ENCODE results near the gene WTAP. TPM values are rescaled to one million over a fixed set of nuclear protein-coding genes. Genes with fewer than 3 reads are reported as not detected.

Gene WTAP
- total and polyA plus RNA-seq, 2 of the 8 experiments (the other 6 are each of a cell fraction or from before 2014, with no cell fraction given): 32.6 to 120 TPM

GRCh38 chr6:159778542-159779103 is 51.3 kb downstream of the WTAP start:
- Histone ChIP-seq H3K79me2 (ENCODE audit: control insufficient read depth in 1 of 2, insufficient read depth in 2 of 2, low read length in 2 of 2) (peaks cover 0 to 5% of the 10 kb centered on the region in 2 experiments; a peak in 3 of 4 replicates), H3K4me2 (ENCODE audit: insufficient read depth in 1 of 2, low read depth in 2 of 2, low read length in 2 of 2) (no peak overlapping the region), H2BK5ac (ENCODE audit: low read depth, low read length) (no peak overlapping the region), H3K79me1 (ENCODE audit: low read depth, low read length) (0 out of 2 replicates have a peak, but pooled peaks cover 2% of the 10 kb centered on the region), H2BK12ac (ENCODE audit: low read depth, low read length) (no peak overlapping the region), H3K36me3 (ENCODE audit: control insufficient read depth in 2 of 4, insufficient read depth in 4 of 4, low read length in 3 of 4) (peaks cover 43 to 97% (median 83%) of the 10 kb centered on the region in 4 experiments), H3K23ac (ENCODE audit: insufficient read length) (no peak overlapping the region), H3K4ac (replicated peaks; ENCODE audit: insufficient read length, low read depth, low read length) (no peak overlapping the region), H2AK5ac (ENCODE audit: low read depth, low read length) (no peak overlapping the region), H2BK15ac (ENCODE audit: low read length) (no peak overlapping the region), H3K9me3 (ENCODE audit: insufficient read depth in 2 of 2, low read depth in 1 of 2, low read length in 1 of 2) (no peaks in the 10 kb centered on the region), H3K27me3 (replicated peaks in 1 of 4; ENCODE audit: control insufficient read depth in 3 of 4, extremely low read depth in 1 of 4, insufficient read depth in 3 of 4, low read length in 3 of 4) (peaks cover 0 to 1% (median 0%) of the 10 kb centered on the region in 4 experiments; a peak in 1 of 7 replicates), H3K56ac (replicated peaks; ENCODE audit: insufficient read length, low read depth, low read length) (no peak overlapping the region), H3K23me2 (ENCODE audit: low read depth, low read length) (no peaks in the 10 kb centered on the region), H2BK20ac (ENCODE audit: low read length) (no peak overlapping the region), H4K91ac (replicated peaks; ENCODE audit: insufficient read length, low read length) (no peak overlapping the region), H3K18ac (ENCODE audit: extremely low read depth, low read length) (no peak overlapping the region), H4K20me1 (replicated peaks in 1 of 2; ENCODE audit: control insufficient read depth in 1 of 2, insufficient read depth in 2 of 2, low read length in 2 of 2) (peaks cover 6 to 15% of the 10 kb centered on the region in 2 experiments), H3K4me1 (replicated peaks in 1 of 4; ENCODE audit: control insufficient read depth in 3 of 4, insufficient read depth in 4 of 4, low read length in 3 of 4) (no peaks in the 10 kb centered on the region), H4K8ac (ENCODE audit: extremely low read depth, insufficient read depth, low read length) (no peak overlapping the region; the same call in 1 of the 2 replicates), H3K4me3 (ENCODE audit: extremely low read depth in 1 of 4, insufficient read depth in 2 of 4, low read depth in 3 of 4, low read length in 4 of 4) (no peak overlapping the region), H3K27ac (ENCODE audit: low read depth, low read length) (no peak overlapping the region), H3K9ac (replicated peaks in 1 of 4; ENCODE audit: extremely low read depth in 1 of 4, low read depth in 3 of 4, low read length in 3 of 4) (no peak overlapping the region), H2BK120ac (replicated peaks; ENCODE audit: low read depth, low read length) (no peak overlapping the region), H2AFZ (ENCODE audit: low read length) (no peak overlapping the region), H4K5ac (ENCODE audit: insufficient read length, low read depth, low read length) (no peak overlapping the region), H3K14ac (ENCODE audit: insufficient read length) (no peak overlapping the region)
- peak; percentile 68 for TF ChIP-seq POLR2AphosphoS5 (IDR thresholded peaks at IDR 0.05; ENCODE audit: low read depth, low read length)
- no peak for TF ChIP-seq PHF8 (conservative IDR thresholded peaks at IDR 0.05; ENCODE audit: low read depth, low read length)
- FAIRE-seq: no peak
- DNase-seq (ENCODE audit: low read depth in 1 of 2, low spot score in 2 of 2): no peak
- ChIA-PET CTCF (ENCODE audit: partially characterized antibody) (no interaction called here), POLR2A (ENCODE audit: partially characterized antibody) (interaction anchor here (1.4 to 6.5 kb wide), 3 partner anchors 8 to 16 kb away, joined by 4 to 38 read pairs (median 4); partner anchors contain the start of gene ACAT2)
- 87% methylated on average over 3 of the region's 3 CpGs; no CpG with 5 or more reads in 1 of the 2 experiments for WGBS, 2 experiments (ENCODE audit: extremely low coverage in 1 of 2, insufficient coverage in 1 of 2, insufficient read length in 1 of 2, insufficient replicate concordance in 2 of 2, low coverage in 1 of 2, low lambda C conversion rate in 2 of 2, missing lambda C conversion rate in 1 of 2)
